SK-N-SH (cell line): ENCODE measurements around the gene ADCY5.

Source experiments
- JUND ChIP-seq: IDR thresholded peaks from 2 replicates; pipeline ENCODE4 v1.4.0; 2012
- NRF1 ChIP-seq: IDR thresholded peaks from 2 replicates; pipeline ENCODE4 v1.6.1; 2012; ENCODE audit warnings: low read depth, mild to moderate bottlenecking, low read length
- TF ChIP-seq, protein P1 (sequence below): fragments of 200-600 bp; sonication (generic); IDR thresholded peaks from 2 replicates; pipeline ENCODE4 v1.6.1; 2017; ENCODE audit warnings: antibody characterized with exemption, mild to moderate bottlenecking, moderate library complexity

DNA sequence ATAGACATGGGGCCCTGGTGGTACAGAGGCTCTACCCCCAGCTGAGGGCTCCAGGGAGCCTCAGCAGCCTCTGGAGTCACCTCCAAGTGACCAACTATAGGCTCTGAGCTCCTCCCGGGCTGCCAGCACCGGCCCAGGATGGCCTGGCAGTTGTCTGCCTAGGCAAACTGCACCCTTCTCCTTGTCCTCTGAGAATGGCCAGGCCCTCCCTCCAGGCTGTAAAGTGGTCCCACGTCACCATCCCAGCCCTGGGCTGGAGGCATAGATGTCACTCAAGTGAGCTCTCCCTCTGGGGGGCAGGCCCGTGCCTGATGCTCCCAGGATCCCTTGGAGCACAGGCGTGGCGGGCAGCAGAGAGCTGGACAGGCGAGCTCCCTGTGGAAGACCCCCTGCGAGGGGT lies 127.1 kb downstream of the ADCY5 start:
- TF ChIP-seq NRF1 (no peak), JUND (no peak)
- TF ChIP-seq, protein P1, sequence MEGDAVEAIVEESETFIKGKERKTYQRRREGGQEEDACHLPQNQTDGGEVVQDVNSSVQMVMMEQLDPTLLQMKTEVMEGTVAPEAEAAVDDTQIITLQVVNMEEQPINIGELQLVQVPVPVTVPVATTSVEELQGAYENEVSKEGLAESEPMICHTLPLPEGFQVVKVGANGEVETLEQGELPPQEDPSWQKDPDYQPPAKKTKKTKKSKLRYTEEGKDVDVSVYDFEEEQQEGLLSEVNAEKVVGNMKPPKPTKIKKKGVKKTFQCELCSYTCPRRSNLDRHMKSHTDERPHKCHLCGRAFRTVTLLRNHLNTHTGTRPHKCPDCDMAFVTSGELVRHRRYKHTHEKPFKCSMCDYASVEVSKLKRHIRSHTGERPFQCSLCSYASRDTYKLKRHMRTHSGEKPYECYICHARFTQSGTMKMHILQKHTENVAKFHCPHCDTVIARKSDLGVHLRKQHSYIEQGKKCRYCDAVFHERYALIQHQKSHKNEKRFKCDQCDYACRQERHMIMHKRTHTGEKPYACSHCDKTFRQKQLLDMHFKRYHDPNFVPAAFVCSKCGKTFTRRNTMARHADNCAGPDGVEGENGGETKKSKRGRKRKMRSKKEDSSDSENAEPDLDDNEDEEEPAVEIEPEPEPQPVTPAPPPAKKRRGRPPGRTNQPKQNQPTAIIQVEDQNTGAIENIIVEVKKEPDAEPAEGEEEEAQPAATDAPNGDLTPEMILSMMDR, result no peak
